MM.1S (cell line): ENCODE data around the gene CDK12.
A peak's percentile ranks its signal among the peaks of the same experiment; 100 is the strongest.

Experiments
- DNase-seq: peaks from one replicate; pipeline ENCODE4 v3.0.0-alpha.2; 2015
- H2AFZ ChIP-seq: fragments of 300-600 bp; sonication (generic); 2 replicates; pipeline ENCODE4 v1.6.0; 2016; ENCODE audit warnings: antibody characterized with exemption, low read length
- H3F3A ChIP-seq: fragments of 300-600 bp; sonication (generic); 2 replicates; pipeline ENCODE4 v1.6.1; 2016; ENCODE audit warnings: mild to moderate bottlenecking, antibody characterized with exemption, low read length, moderate library complexity, mixed read lengths; ENCODE audit not compliant: insufficient read depth
- H3K27ac ChIP-seq: fragments of 300-600 bp; sonication (generic); 2 replicates; pipeline ENCODE4 v1.5.1; 2016; ENCODE audit warnings: mild to moderate bottlenecking, low read length
- H3K27me3 ChIP-seq: fragments of 300-600 bp; sonication (generic); replicated peaks from 2 replicates; pipeline ENCODE4 v1.6.0; 2016; ENCODE audit warnings: low read length; ENCODE audit not compliant: insufficient read depth
- H3K36me3 ChIP-seq: fragments of 300-600 bp; sonication (generic); replicated peaks from 2 replicates; pipeline ENCODE4 v1.6.1; 2016; ENCODE audit warnings: mild to moderate bottlenecking, low read length, mixed read lengths; ENCODE audit not compliant: insufficient read depth
- H3K4me1 ChIP-seq: fragments of 300-600 bp; sonication (generic); 2 replicates; pipeline ENCODE4 v1.6.1; 2016; ENCODE audit warnings: low read length, mixed read lengths
- H3K4me2 ChIP-seq: fragments of 300-600 bp; sonication (generic); 2 replicates; pipeline ENCODE4 v1.6.0; 2016; ENCODE audit warnings: low read depth, low read length
- H3K4me3 ChIP-seq: fragments of 300-600 bp; sonication (generic); 2 replicates; pipeline ENCODE4 v1.5.1; 2016; ENCODE audit warnings: low read length, mixed read lengths
- H3K79me2 ChIP-seq: fragments of 300-600 bp; sonication (generic); 2 replicates; pipeline ENCODE4 v1.6.1; 2016; ENCODE audit warnings: mixed run types, low read length, mixed read lengths
- H3K9ac ChIP-seq: fragments of 300-600 bp; sonication (generic); 2 replicates; pipeline ENCODE4 v1.6.1; 2016; ENCODE audit warnings: low read length, mixed read lengths
- H3K9me2 ChIP-seq: fragments of 300-600 bp; sonication (generic); replicated peaks from 2 replicates; pipeline ENCODE4 v1.6.1; 2016; ENCODE audit warnings: mild to moderate bottlenecking, low read length, mixed read lengths; ENCODE audit not compliant: insufficient read depth
- H3K9me3 ChIP-seq: fragments of 300-600 bp; sonication (generic); replicated peaks from 2 replicates; pipeline ENCODE4 v1.6.1; 2016; ENCODE audit warnings: mild to moderate bottlenecking, low read length, mixed read lengths; ENCODE audit not compliant: insufficient read depth
- H4K20me1 ChIP-seq: fragments of 300-600 bp; sonication (generic); 2 replicates; pipeline ENCODE4 v1.6.1; 2016; ENCODE audit warnings: mild to moderate bottlenecking, low read length, moderate library complexity, mixed read lengths; ENCODE audit not compliant: insufficient read depth
- EZH2 ChIP-seq: fragments of 300-600 bp; sonication (generic); optimal IDR thresholded peaks from 2 replicates; pipeline ENCODE3; 2017; ENCODE audit warnings: low read depth, mild to moderate bottlenecking, antibody characterized with exemption, low read length, mixed read lengths
- EZH2phosphoT487 ChIP-seq: fragments of 300-600 bp; sonication (generic); IDR thresholded peaks from 2 replicates; pipeline ENCODE4 v1.6.1; 2018; ENCODE audit warnings: antibody characterized with exemption, low read length
- TF ChIP-seq, protein P1 (sequence below): fragments of 300-600 bp; sonication (generic); IDR thresholded peaks from 2 replicates; pipeline ENCODE4 v1.5.1; 2016; ENCODE audit warnings: antibody characterized with exemption, low read length, mixed read lengths

The CDK12 gene

GRCh38 chr17:39450847-39451581 lies 10.3 kb upstream of the CDK12 start, which contains the start of gene MED1:
TSS of gene MED1 (minus strand) at chr17:39451263. CDS start at chr17:39451062, 201 bp downstream.
- Histone ChIP-seq H2AFZ (peak within 1 kb of the TSS; percentile 97), H3K9me2 (no peaks in the 10 kb centered on the region), H3K9ac (peak within 1 kb of the TSS; percentile 95), H4K20me1 (no peaks in the 10 kb centered on the region), H3K27me3 (no peaks in the 10 kb centered on the region), H3K36me3 (peaks cover 3% of the 10 kb centered on the region; the same call in 1 of the 2 replicates), H3K4me2 (peak within 1 kb of the TSS; percentile 86), H3K4me1 (peaks cover 3% of the 10 kb centered on the region), H3K4me3 (peak within 1 kb of the TSS; percentile 99), H3K27ac (peak within 1 kb of the TSS; percentile 49), H3F3A (peaks cover 3% of the 10 kb centered on the region; the same call in 1 of the 2 replicates), H3K79me2 (peaks cover 44% of the 10 kb centered on the region), H3K9me3 (no peaks in the 10 kb centered on the region)
- DNase-seq: peak; percentile 98
- TF ChIP-seq EZH2phosphoT487 (no peak), EZH2 (no peak)
- TF ChIP-seq, protein P1, sequence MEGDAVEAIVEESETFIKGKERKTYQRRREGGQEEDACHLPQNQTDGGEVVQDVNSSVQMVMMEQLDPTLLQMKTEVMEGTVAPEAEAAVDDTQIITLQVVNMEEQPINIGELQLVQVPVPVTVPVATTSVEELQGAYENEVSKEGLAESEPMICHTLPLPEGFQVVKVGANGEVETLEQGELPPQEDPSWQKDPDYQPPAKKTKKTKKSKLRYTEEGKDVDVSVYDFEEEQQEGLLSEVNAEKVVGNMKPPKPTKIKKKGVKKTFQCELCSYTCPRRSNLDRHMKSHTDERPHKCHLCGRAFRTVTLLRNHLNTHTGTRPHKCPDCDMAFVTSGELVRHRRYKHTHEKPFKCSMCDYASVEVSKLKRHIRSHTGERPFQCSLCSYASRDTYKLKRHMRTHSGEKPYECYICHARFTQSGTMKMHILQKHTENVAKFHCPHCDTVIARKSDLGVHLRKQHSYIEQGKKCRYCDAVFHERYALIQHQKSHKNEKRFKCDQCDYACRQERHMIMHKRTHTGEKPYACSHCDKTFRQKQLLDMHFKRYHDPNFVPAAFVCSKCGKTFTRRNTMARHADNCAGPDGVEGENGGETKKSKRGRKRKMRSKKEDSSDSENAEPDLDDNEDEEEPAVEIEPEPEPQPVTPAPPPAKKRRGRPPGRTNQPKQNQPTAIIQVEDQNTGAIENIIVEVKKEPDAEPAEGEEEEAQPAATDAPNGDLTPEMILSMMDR: no peak

DNA sequence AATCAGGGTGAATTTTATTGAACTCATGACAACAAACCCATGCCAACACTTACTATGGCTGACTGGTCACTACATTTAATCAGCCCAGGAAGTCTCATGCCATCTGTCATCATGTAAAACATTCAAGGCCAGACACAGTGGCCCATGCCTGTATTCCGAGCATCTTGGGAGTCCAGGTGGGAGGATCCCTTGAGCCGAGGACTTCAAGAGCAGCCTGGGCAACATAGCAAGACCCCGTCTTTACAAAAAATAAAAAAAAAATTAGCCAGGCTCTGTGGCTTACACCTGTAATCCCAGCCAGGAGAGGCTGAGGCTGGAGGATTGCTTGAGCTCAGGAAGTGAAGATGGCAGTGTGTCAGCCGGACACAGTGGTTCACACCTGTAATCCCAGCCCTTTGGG lies 5.4 kb upstream of the CDK12 start:
- H3K27ac ChIP-seq: no peak overlapping the region
- H3K36me3 ChIP-seq: no peaks in the 10 kb centered on the region
- H3K4me3 ChIP-seq: no peak overlapping the region
- H3K27me3 ChIP-seq: no peaks in the 10 kb centered on the region
- no peak overlapping the region for H3K4me2 ChIP-seq
- no peaks in the 10 kb centered on the region for H3K9me3 ChIP-seq
- no peak for DNase-seq
- no peaks in the 10 kb centered on the region for H3K9me2 ChIP-seq
- no peak for TF ChIP-seq EZH2phosphoT487
- TF ChIP-seq, protein P1: no peak
- no peak for TF ChIP-seq EZH2
- no peak overlapping the region for H2AFZ ChIP-seq
- H3K9ac ChIP-seq: no peak overlapping the region
- peaks cover 3% of the 10 kb centered on the region; the same call in 1 of the 2 replicates for H3F3A ChIP-seq
- no peaks in the 10 kb centered on the region for H4K20me1 ChIP-seq
- peaks cover 3% of the 10 kb centered on the region; the same call in 1 of the 2 replicates for H3K4me1 ChIP-seq
- peaks cover 2% of the 10 kb centered on the region for H3K79me2 ChIP-seq

DNA sequence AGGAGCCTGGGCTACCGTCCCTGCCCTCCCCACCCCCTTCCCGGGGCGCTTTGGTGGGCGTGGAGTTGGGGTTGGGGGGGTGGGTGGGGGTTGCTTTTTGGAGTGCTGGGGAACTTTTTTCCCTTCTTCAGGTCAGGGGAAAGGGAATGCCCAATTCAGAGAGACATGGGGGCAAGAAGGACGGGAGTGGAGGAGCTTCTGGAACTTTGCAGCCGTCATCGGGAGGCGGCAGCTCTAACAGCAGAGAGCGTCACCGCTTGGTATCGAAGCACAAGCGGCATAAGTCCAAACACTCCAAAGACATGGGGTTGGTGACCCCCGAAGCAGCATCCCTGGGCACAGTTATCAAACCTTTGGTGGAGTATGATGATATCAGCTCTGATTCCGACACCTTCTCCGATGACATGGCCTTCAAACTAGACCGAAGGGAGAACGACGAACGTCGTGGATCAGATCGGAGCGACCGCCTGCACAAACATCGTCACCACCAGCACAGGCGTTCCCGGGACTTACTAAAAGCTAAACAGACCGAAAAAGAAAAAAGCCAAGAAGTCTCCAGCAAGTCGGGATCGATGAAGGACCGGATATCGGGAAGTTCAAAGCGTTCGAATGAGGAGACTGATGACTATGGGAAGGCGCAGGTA lies 762 bp downstream of the CDK12 start:
- no peaks in the 10 kb centered on the region for H3K27me3 ChIP-seq
- no peaks in the 10 kb centered on the region for H3K9me2 ChIP-seq
- no peaks in the 10 kb centered on the region for H3K36me3 ChIP-seq
- no peak overlapping the region; the same call in 1 of the 2 replicates for H2AFZ ChIP-seq
- H3K79me2 ChIP-seq: peaks cover 55% of the 10 kb centered on the region
- peaks cover 4% of the 10 kb centered on the region for H3F3A ChIP-seq
- peak; percentile 31 for DNase-seq
- H3K9ac ChIP-seq: peak overlapping the region; percentile 96
- peak overlapping the region; percentile 91; the same call in 1 of the 2 replicates for H3K27ac ChIP-seq
- H3K9me3 ChIP-seq: no peaks in the 10 kb centered on the region
- no peaks in the 10 kb centered on the region for H3K4me1 ChIP-seq
- H3K4me2 ChIP-seq: peak overlapping the region; percentile 92
- TF ChIP-seq, protein P1: no peak
- TF ChIP-seq EZH2phosphoT487: no peak
- TF ChIP-seq EZH2: no peak
- H4K20me1 ChIP-seq: 0 out of 2 replicates have a peak, but pooled peaks cover 6% of the 10 kb centered on the region
- peak overlapping the region; percentile 94 for H3K4me3 ChIP-seq
